ENCODE measurements around the gene MYORG. TPM values are rescaled to one million over a fixed set of nuclear protein-coding genes. Genes with fewer than 3 reads are reported as not detected.

The MYORG gene
- total RNA-seq, 3 donors from 2014 or later = 2.9 to 11.5 (median 6.4) TPM

GRCh38 chr9:34396276-34397214 lies 19.8 kb upstream of the MYORG start:
- DNase-seq (ENCODE audit: low spot score in 2 of 2) = no peak
- TF ChIP-seq, protein P1, sequence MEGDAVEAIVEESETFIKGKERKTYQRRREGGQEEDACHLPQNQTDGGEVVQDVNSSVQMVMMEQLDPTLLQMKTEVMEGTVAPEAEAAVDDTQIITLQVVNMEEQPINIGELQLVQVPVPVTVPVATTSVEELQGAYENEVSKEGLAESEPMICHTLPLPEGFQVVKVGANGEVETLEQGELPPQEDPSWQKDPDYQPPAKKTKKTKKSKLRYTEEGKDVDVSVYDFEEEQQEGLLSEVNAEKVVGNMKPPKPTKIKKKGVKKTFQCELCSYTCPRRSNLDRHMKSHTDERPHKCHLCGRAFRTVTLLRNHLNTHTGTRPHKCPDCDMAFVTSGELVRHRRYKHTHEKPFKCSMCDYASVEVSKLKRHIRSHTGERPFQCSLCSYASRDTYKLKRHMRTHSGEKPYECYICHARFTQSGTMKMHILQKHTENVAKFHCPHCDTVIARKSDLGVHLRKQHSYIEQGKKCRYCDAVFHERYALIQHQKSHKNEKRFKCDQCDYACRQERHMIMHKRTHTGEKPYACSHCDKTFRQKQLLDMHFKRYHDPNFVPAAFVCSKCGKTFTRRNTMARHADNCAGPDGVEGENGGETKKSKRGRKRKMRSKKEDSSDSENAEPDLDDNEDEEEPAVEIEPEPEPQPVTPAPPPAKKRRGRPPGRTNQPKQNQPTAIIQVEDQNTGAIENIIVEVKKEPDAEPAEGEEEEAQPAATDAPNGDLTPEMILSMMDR (IDR thresholded peaks at IDR 0.05) = no peak
- TF ChIP-seq POLR2A (IDR thresholded peaks at IDR 0.05) (no peak), POLR2AphosphoS5 (IDR thresholded peaks at IDR 0.05) (no peak)
- Histone ChIP-seq H3K9me3 (no peaks in the 10 kb centered on the region), H3K27me3 (no peaks in the 10 kb centered on the region), H3K4me3 (no peak overlapping the region), H3K4me1 (no peaks in the 10 kb centered on the region), H3K27ac (no peak overlapping the region), H3K36me3 (no peaks in the 10 kb centered on the region)
- intact Hi-C loops (cut with DNase I; ENCODE audit: low total_unique reads) = no loop called here

DNA sequence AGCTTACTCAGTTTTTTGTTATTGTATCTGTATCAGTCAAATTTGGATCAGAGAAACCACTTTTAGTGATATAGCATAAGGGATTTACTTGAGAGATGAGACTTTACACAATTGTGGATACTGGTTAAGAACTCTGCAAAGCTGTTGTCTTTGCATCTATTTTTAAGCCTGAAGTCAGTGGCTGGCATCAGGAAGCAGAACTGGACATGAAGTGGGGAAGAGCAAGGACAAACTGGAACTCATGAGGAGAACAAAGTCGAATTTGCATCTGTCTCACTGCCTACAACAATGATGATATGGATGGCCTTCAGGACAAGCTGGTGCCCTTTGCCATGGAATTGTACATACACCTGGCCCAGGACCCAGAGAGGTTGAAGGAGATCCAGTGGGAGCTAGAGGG lies 15.8 kb upstream of the MYORG start:
- intact Hi-C loops (cut with DNase I; ENCODE audit: low total_unique reads) = no loop called here
- no peaks in the 10 kb centered on the region for H3K36me3 ChIP-seq
- H3K27ac ChIP-seq = no peak overlapping the region
- no peaks in the 10 kb centered on the region for H3K4me1 ChIP-seq
- no peak overlapping the region for H3K4me3 ChIP-seq
- DNase-seq (ENCODE audit: low spot score in 2 of 2) = no peak
- H3K9me3 ChIP-seq = no peaks in the 10 kb centered on the region
- no peaks in the 10 kb centered on the region for H3K27me3 ChIP-seq
- TF ChIP-seq POLR2AphosphoS5 (IDR thresholded peaks at IDR 0.05) = no peak
- TF ChIP-seq POLR2A (IDR thresholded peaks at IDR 0.05) = no peak
- TF ChIP-seq, protein P1 (IDR thresholded peaks at IDR 0.05) = no peak

DNA sequence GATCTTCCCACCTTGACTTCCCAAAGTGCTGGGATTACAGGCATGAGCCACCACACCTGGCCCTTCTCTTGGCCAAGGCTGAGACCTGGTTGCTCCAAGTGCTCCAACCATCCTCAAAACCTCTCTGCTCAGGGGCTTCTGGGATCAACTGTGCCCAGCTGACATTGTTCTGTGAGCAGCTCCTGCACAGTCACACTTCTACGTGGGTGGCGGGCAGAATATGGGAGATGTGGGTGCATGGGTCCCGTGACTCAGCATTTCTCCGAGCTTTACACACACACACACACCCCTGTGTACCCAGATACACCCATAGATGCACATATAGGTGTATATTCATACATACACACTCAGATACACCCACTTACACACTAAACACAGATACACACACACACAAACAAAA lies 10.5 kb upstream of the MYORG start:
- intact Hi-C loops (cut with DNase I; ENCODE audit: low total_unique reads) = no loop called here
- H3K4me3 ChIP-seq = no peak overlapping the region
- no peaks in the 10 kb centered on the region for H3K9me3 ChIP-seq
- no peaks in the 10 kb centered on the region for H3K4me1 ChIP-seq
- H3K27me3 ChIP-seq = no peaks in the 10 kb centered on the region
- no peak overlapping the region for H3K27ac ChIP-seq
- TF ChIP-seq, protein P1 (IDR thresholded peaks at IDR 0.05) = no peak
- TF ChIP-seq POLR2A (IDR thresholded peaks at IDR 0.05) (no peak), POLR2AphosphoS5 (IDR thresholded peaks at IDR 0.05) (no peak)
- H3K36me3 ChIP-seq = no peaks in the 10 kb centered on the region
- no peak for DNase-seq (ENCODE audit: low spot score in 2 of 2)

GRCh38 chr9:34386656-34387055 lies 10.0 kb upstream of the MYORG start:
- intact Hi-C loops (cut with DNase I; ENCODE audit: low total_unique reads) = no loop called here

More at GRCh38 chr9:34386656-34387055, 10.0 kb upstream of the MYORG start:
- no peaks in the 10 kb centered on the region for H3K9me3 ChIP-seq
- no peaks in the 10 kb centered on the region for H3K27me3 ChIP-seq
- H3K4me3 ChIP-seq = no peak overlapping the region
- no peak overlapping the region for H3K27ac ChIP-seq
- no peaks in the 10 kb centered on the region for H3K36me3 ChIP-seq
- no peak for DNase-seq (ENCODE audit: low spot score in 2 of 2)
- H3K4me1 ChIP-seq = no peaks in the 10 kb centered on the region
- no peak for TF ChIP-seq POLR2A (IDR thresholded peaks at IDR 0.05)
- no peak for TF ChIP-seq POLR2AphosphoS5 (IDR thresholded peaks at IDR 0.05)
- TF ChIP-seq, protein P1 (IDR thresholded peaks at IDR 0.05) = no peak

All from breast epithelium (tissue), 4 donors.